Measurements from ENCODE around the gene TBC1D21. TPM values are rescaled to one million over a fixed set of nuclear protein-coding genes. Genes with fewer than 3 reads are reported as not detected.

TBC1D21 gene
- total and polyA plus RNA-seq, 2 of the 4 experiments (the other 2 are of a cell fraction), result not detected

DNA sequence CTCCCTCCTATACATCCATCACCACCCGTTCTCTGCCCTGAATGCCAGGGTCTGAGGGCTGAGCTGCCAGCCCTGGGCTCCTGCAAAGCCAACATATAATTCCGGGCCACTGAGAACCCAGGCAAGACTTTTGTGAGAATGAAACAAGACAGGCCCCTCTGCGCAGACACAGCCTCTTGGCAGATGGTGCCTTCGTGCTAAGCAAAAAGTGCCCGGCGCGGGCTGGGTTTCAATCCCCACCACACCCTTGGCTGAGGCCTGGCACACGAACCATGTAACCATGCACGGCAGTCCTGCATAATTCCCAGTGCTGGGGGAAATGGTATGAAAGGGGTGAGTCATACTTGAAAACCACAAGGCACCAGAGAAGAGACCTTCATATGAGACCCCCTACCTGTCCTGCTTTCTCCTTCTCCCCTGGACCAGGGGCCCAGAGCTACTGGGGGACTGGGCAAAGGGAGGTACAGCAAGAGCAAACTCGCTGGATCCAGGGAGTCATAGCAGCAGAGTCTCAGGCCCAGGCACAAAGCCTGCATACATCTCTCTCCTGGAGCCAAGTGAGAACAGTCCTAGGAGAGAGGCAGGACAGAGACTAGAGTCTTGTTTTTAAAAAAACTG, 26.8 kb downstream of the TBC1D21 start:
- Histone ChIP-seq H2BK15ac (ENCODE audit: low read depth, low read length) (no peak overlapping the region), H3K4ac (ENCODE audit: low read depth, low read length) (no peak overlapping the region), H3K4me3 (ENCODE audit: insufficient read depth, low read depth, low read length) (no peak overlapping the region), H3K9ac (ENCODE audit: low read depth, low read length) (no peak overlapping the region), H2BK120ac (ENCODE audit: low read depth, low read length) (no peak overlapping the region), H3K27me3 (ENCODE audit: control insufficient read depth, insufficient read depth, low read length) (no peaks in the 10 kb centered on the region; the same call in 1 of the 2 replicates), H3K4me1 (ENCODE audit: control insufficient read depth, insufficient read depth, low read length) (peaks cover 6% of the 10 kb centered on the region), H4K5ac (ENCODE audit: low read depth, low read length) (no peak overlapping the region), H4K20me1 (ENCODE audit: insufficient read depth, low read length) (no peaks in the 10 kb centered on the region), H3K9me3 (ENCODE audit: control insufficient read depth, insufficient read depth, low read length) (no peaks in the 10 kb centered on the region), H3K27ac (ENCODE audit: insufficient read depth, low read length) (no peak overlapping the region), H2BK20ac (ENCODE audit: low read depth, low read length) (no peak overlapping the region), H2BK5ac (ENCODE audit: low read depth, low read length, poor library complexity, severe bottlenecking) (no peak overlapping the region), H3K18ac (ENCODE audit: low read depth, low read length) (no peak overlapping the region), H4K91ac (ENCODE audit: insufficient read depth, low read depth, low read length) (no peak overlapping the region), H2AK5ac (ENCODE audit: low read depth, low read length) (no peak overlapping the region), H3K56ac (ENCODE audit: extremely low read depth, insufficient read depth, low read length) (no peak overlapping the region), H3K9me1 (ENCODE audit: insufficient read depth, low read length) (peaks cover 20% of the 10 kb centered on the region), H3K79me1 (ENCODE audit: low read depth in 1 of 2, low read length in 2 of 2) (no peaks in the 10 kb centered on the region), H3K36me3 (ENCODE audit: control insufficient read depth, insufficient read depth, low read length) (no peaks in the 10 kb centered on the region), H3K14ac (replicated peaks; ENCODE audit: low read depth, low read length) (no peak overlapping the region), H3K23ac (ENCODE audit: low read depth, low read length) (no peak overlapping the region), H2AK9ac (replicated peaks; ENCODE audit: low read depth, low read length, poor library complexity) (no peak overlapping the region), H4K8ac (ENCODE audit: low read depth in 2 of 2, low read length in 2 of 2) (no peak overlapping the region), H3K4me2 (ENCODE audit: low read depth, low read length) (no peak overlapping the region), H2AFZ (replicated peaks; ENCODE audit: low read length, poor library complexity) (no peak overlapping the region)
- POLR2A ChIA-PET (ENCODE audit: unreplicated experiment), result no interaction called here
- CTCF ChIA-PET, result no interaction called here
- DNase-seq (peak; percentile 17), ATAC-seq (ENCODE audit: low read depth) (no peak)
- dilution Hi-C loops (cut with HindIII; ENCODE audit: low sequenced_read_pairs, unreplicated experiment), result no loop called here
- in situ Hi-C loops (cut with MboI; ENCODE audit: low sequenced_read_pairs), result no loop called here
- intact Hi-C loops (cut with micrococcal nuclease), result no loop called here
- no TSS peak for BruUV-seq (replicated peaks)
- TF ChIP-seq, protein P1, sequence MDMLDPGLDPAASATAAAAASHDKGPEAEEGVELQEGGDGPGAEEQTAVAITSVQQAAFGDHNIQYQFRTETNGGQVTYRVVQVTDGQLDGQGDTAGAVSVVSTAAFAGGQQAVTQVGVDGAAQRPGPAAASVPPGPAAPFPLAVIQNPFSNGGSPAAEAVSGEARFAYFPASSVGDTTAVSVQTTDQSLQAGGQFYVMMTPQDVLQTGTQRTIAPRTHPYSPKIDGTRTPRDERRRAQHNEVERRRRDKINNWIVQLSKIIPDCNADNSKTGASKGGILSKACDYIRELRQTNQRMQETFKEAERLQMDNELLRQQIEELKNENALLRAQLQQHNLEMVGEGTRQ (IDR thresholded peaks at IDR 0.05; ENCODE audit: low read depth, low read length), result no peak
- TF ChIP-seq FOS (IDR thresholded peaks at IDR 0.05; ENCODE audit: low read depth, low read length), result 0 out of 2 replicates have a peak, but pooled peaks have one; percentile 32
- 90% methylated on average over 3 of the region's 10 CpGs; no CpG with 5 or more reads in 1 of the 2 experiments for WGBS, 2 experiments (ENCODE audit: extremely low coverage in 2 of 2, insufficient read length in 1 of 2)

Measured in IMR-90 (cell line).